Myocyte (in vitro differentiated cells): ENCODE results near the gene ADAMTS12. TPM values are rescaled to one million over a fixed set of nuclear protein-coding genes. Genes with fewer than 3 reads are reported as not detected.
A peak's percentile ranks its signal among the peaks of the same experiment; 100 is the strongest.
"Not testable (repeated sequence)": the region's sequence is repeated elsewhere in the genome, so short reads cannot be mapped to it uniquely, and the experiment has no call there.

Source experiments
- DNase-seq: peaks from one replicate; pipeline ENCODE4 v3.0.0-alpha.2; 2012; ENCODE audit warnings: low read depth
- total RNA-seq: library from RNA; depleted of rRNA; stranded (reverse); fragments of >200 nt; gene quantifications from 2 replicates; pipeline ENCODE4 v1.2.3, GENCODE V29; 2014

Gene ADAMTS12
- total RNA-seq, 1 donor from 2014 or later: 21.4 TPM

DNA sequence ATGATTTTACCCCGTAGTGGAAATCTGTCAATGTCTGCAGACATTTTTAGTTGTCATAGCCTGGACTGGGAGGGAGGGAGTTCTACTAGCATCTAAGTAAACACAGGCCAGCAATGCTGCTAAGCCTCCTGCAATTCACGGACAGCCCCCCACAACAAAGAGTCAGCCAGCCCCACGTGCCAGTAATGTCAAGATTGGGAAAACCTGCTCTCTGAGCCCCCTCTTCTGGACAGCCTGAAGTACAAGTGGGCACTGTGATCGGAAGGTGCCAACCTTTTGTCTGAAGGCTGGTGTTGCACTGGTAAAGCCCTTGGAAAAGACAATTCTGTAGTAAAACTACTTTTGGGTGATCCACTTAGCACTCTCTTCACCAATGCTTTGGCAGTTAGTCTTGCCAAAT is 296.5 kb downstream of the ADAMTS12 start:
- no peak for DNase-seq

GRCh38 chr5:33594006-33594405 is 297.8 kb downstream of the ADAMTS12 start:
- no peak for DNase-seq

DNA sequence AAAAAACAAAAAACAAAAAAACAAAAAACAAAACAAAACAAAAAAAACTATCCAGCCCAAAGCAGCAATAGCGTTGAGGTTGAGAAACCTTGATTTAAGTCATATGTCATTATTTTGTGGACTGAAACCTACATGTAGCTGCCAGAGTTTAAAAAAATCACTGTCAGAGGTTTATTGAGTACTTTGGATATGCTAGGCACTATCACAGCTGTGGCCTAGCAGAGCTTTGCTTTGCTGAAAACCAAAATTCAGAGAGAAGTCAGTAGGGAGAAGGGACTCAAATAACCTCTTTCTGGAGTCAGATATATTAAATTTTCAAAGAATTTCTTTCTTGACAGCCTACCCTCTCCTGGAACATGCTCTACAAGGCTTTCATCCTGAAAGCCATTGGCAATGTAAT is 299.5 kb downstream of the ADAMTS12 start:
- DNase-seq: no peak

DNA sequence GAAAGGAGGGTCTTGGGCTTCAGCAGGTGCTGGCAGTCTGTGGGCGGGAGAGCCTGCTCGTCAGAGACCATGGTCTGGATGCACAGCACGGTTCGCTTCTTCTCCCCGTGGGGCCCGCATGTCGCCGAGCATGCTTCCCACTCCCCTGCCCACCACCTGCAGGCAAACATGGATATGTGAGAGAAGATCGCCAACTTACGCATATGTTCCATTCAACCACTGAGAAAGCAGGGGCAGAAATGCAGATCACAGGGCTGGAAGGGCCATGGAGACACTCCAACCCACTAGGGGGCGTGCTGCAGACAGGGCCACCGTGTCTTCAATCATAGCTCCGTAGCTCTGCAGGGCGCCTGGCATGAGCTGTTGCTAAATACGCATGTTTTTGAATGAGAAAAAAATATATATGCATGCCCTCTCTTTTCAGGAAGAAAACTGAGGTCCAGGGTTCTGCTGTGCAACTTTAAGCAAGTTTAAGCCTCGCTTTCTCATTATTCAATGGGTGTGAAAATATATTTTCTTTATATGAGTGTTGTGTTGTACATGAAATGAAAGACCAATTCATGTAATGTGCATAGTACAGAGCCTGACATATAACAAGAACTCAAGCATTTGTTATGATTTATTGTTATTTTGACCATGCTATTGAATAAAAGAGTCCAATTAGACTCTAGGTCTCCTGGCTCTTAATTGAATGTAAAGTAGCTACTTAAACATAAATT is 303.0 kb downstream of the ADAMTS12 start:
- DNase-seq: peak; percentile 20

DNA sequence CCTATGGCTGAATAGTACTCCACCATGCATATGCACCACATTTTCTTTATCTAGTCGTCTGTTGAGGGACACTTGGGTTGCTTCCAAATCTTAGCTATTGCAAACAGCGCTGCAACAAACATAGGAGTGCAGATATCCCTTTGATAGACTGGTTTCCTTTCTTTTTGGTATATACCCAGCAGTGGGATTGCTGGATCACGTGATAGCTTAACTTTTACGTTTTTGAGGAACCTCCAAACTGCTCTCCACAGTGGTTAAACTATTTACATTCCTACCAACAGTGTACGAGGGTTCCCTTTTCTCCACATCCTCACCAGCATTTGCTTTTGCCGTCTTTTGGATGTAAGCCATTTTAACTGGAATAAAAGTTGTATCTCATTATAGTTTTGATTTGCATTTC is 308.5 kb downstream of the ADAMTS12 start:
- no peak for DNase-seq

- DNase-seq: no peak
Observed at GRCh38 chr5:33582417-33582816, 309.4 kb downstream of the ADAMTS12 start.

- DNase-seq: no peak
Observed at GRCh38 chr5:33579789-33580188, 312.0 kb downstream of the ADAMTS12 start.

GRCh38 chr5:33579152-33579551 is 312.6 kb downstream of the ADAMTS12 start:
- DNase-seq: peak; percentile 29

DNA sequence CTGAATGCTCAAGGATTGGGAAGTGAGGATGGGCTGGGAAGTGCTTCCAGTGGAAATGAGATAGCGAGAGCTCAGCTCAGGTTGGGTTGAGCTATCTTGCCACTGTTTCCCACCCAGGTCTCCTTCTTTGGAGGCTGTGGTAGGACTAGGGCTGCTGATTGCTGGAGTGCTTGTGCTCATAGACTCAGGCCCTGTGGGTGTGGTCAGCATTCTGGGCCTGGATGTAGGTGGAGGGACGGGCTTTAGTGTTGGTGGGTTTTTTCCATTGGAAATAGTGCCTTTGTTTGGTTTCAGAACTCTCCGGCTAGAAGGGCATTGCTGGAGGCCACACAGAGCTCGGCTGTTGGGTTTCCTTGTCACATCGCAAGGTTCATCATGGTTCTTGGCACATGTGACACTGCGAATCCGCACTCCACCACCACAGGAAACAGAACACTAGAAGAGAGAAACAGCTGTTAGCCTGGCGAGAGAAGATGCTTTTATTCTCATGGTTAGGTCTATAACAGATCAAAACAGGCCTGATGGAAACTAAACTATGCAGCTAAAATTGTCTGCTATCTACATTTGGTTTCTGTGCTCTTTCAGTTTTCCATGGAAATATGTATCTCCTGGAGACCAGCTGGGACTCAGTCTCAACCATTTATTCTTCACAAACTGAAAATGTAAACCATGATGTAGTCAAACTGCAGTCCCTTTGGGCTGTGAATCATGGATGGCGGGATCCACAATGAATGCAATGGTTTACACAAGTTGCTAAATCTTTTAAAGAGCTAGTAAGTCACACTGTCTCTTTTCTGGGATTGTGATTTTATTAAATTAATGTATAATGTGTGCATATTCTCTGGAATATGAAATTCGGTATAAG is 314.8 kb downstream of the ADAMTS12 start:
- peak; percentile 20 for DNase-seq

DNA sequence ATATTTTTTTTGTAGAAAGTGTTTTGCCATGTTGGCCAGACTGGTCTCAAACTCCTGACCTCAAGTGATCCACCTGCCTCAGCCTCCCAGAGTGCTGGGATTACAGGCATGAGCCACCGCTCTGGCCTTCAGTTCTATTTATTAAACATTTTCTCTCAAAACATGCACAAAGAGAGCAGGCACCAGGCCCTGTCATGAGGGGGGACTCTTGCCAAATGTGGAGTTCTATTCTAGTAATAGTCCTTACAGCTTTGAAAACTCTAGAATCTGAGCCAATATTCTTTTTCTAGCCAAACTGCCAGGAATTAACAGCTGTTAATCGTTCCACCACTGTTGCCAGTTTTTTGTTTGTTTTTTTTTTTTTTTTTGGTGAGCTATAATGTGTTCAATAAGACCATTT is 326.5 kb downstream of the ADAMTS12 start:
- peak; percentile 23 for DNase-seq

- DNase-seq: no peak
Observed at GRCh38 chr5:33563983-33564908, 327.5 kb downstream of the ADAMTS12 start.

DNA sequence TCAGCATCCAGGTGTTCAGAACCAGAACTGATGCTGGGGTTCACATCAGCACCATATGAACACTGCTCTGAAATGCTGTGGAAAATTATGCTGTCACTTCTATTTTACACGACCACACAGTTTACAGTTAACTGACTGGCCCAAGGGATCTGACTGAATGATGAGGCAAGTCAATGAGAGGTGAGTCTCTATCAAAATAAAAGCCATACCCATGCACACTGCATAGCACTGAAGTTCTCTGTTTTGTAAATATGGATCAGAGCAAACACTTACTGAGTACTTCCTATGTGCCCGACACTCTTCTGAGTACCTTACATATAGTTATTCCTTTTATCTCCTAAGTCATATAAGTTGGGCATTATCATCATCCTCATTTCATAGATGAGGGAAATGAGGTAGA is 328.3 kb downstream of the ADAMTS12 start:
- DNase-seq: no peak

DNA sequence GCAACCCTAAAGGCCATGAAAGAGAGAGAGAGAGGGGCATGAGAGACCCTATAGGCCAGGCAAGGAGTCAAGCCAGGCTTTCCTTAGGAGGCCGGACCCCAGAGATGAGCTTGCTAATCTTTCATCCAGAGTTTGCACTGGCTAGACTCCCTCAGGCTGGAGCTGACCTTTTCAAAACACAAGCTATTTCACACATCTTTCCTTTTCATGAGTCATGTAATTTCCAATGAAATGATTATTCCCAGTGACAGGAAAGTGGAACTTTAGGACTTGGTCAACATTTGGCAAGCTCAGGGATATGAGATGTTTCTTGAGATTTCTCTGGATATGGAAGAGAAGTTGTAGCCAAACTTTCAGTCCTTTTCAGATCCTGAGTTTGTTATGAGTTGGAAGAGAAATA is 333.3 kb downstream of the ADAMTS12 start:
- DNase-seq: no peak

GRCh38 chr5:33557605-33558004 is 334.2 kb downstream of the ADAMTS12 start:
- no peak for DNase-seq

- no peak for DNase-seq
Observed at GRCh38 chr5:33556330-33557328, 335.2 kb downstream of the ADAMTS12 start.

GRCh38 chr5:33549982-33550567 is 341.7 kb downstream of the ADAMTS12 start:
- no peak for DNase-seq

- not testable (repeated sequence) for DNase-seq
Observed at GRCh38 chr5:33539790-33540189, 352.0 kb downstream of the ADAMTS12 start.

DNA sequence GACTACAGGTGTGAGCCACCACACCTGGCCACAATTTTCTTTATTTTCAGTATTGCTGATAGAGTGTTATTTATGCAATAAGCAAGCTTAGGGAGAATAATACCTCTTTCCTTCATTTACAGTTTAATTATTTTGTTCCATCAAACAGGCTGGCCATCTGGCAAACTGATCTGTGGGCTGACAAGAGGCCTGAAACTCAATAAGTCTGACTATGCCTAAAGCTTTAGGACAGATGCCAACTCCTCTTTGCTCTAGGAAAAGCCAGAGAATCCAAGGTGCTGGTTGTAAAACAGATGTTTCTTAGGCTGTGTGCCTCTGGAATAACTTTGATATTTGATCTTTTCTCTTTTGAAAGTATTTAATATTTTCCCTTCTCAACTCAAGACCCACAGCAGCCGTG is 352.6 kb downstream of the ADAMTS12 start:
- peak; percentile 45 for DNase-seq

DNA sequence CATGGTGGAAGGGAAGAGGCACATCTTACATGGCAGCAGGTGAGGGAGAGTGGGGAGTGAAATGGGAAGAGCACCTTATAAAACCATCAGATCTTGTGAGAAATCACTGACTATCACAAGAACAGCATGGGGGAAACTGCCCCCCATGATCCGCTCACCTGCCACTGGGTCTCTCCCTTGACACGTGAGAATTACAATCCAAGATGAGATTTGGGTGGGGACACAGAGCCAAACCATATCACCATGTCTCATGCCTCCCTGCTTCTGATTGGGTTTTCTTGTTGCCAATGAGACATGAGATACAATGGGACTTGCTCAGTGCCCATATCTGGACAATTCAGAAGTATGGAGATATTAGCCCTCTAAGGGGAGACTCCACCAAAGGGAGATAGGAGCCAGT is 353.6 kb downstream of the ADAMTS12 start:
- no peak for DNase-seq

GRCh38 chr5:33537240-33537639 is 354.6 kb downstream of the ADAMTS12 start:
- no peak for DNase-seq
